ENCODE results near the gene LMAN2L.

LMAN2L gene

GRCh38 chr2:96760036-96760985 is 20.4 kb upstream of the LMAN2L start, which contains the start of gene CNNM4:
TSS of gene CNNM4 (plus strand) at chr2:96760902. CDS start at chr2:96761000, 98 bp downstream.
- peak; percentile 90 for DNase-seq

DNA sequence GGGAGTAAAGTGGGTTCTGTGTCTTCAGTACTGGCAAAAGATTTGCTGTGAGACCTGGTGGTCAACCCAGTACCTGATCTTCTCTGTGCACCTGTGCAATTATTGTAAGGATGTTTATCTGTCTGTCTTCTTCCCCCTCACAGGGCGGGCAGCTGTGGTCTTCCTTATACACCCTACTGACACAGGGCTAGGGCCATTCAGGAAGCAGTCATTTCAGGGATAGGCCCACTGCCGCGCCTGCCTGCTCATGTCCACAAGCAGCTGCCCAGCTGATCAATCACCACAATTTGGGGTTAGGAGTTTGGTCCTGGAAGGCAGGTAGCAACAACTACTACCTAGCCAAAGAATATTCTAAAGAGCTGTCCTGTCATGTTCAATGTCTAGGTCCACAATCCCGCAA is 19.7 kb upstream of the LMAN2L start:
- no peak for DNase-seq

DNA sequence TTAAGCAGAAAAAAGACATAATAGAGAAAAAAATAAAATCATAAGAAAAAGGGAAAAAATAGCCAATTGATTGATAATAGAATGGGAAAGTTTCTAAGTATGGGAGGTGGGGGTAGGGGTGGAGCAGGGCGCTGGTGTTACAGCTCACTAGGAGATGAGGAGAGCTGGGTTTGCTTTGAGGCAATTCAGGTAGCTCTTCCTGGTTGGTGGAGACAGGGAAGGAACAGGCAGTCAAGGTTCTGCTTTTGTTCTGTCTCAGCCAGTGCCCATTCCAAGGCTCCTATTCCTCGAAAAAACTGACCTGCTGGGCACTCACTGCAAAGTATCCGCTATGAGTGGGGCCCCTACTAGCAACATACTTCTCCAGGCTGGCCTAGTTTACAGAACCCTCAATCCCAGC is 19.1 kb upstream of the LMAN2L start:
- DNase-seq = no peak

DNA sequence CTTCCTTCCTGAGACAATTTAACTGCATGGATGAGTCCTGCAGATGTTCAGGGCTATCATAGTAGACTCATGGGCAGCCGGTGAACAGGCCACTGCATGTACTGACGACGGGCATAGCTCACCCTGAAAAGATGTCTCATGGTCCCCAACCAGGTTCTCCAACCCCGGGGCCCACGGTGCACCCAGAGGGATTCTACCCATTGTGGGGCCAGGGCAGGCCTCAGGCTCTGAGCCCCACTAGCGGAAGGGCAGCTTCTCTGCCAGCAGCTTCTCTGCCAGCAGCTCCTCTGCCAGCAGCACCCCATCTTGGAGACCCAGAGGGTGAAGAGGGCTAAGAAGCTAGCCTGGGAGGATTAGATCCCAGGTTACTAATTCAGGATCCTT is 17.6 kb upstream of the LMAN2L start:
- DNase-seq = no peak

GRCh38 chr2:96756788-96757476 is 17.1 kb upstream of the LMAN2L start:
- no peak for DNase-seq

DNA sequence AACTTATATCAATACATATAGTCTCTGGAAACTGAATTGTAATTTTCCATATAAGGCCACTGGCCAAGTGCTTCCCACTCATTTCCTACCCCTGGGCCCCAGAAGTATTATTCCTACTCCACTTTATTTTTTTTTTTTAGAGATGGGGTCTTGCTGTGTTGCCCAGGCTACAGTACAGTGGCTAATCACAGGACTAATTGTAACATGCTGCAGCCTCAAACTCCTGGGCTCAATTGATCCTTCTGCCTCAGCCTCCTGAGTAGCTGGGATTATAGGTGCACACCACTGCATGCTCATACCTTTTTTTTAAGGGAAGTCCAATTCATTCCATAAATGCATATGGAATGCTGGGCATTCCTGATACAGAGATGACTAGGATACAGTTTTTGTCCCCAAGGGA is 14.5 kb upstream of the LMAN2L start:
- DNase-seq = no peak

GRCh38 chr2:96753661-96754282 is 13.9 kb upstream of the LMAN2L start:
- DNase-seq = no peak

GRCh38 chr2:96751800-96752199 is 11.9 kb upstream of the LMAN2L start:
- DNase-seq = no peak

DNA sequence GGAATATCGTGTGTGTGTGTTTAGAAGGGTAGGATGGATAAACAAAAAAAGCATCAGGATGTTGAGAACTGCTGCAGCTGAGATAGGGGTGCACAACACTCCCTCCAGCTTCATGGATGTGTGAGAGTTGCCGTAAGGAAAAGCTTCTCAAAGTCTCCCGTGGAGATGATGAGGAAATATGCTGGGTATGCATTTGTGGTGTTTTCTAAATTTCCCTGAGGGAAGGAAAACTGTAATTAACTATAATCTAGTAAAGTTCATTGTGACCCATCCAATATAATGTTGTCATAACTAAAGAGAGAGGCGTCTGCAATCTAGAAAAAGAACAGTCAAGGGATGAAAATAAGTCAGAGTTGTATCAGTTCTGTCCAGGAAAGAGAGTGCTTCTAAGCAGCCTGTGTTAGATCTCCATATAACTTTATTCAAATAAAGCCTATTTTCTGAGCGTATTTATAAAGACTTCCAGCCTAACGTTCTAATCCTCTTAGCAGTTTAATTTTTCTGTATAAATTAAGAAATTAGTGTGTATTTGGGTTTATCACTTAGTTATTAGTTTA is 7.3 kb upstream of the LMAN2L start:
- no peak for DNase-seq

- no peak for DNase-seq
These were observed 710 bp downstream of the LMAN2L start for GRCh38 chr2:96739076-96739632.

- no peak for DNase-seq
These were observed 2.0 kb downstream of the LMAN2L start for GRCh38 chr2:96737831-96738230.

GRCh38 chr2:96737251-96737650 is 2.6 kb downstream of the LMAN2L start:
- no peak for DNase-seq

DNA sequence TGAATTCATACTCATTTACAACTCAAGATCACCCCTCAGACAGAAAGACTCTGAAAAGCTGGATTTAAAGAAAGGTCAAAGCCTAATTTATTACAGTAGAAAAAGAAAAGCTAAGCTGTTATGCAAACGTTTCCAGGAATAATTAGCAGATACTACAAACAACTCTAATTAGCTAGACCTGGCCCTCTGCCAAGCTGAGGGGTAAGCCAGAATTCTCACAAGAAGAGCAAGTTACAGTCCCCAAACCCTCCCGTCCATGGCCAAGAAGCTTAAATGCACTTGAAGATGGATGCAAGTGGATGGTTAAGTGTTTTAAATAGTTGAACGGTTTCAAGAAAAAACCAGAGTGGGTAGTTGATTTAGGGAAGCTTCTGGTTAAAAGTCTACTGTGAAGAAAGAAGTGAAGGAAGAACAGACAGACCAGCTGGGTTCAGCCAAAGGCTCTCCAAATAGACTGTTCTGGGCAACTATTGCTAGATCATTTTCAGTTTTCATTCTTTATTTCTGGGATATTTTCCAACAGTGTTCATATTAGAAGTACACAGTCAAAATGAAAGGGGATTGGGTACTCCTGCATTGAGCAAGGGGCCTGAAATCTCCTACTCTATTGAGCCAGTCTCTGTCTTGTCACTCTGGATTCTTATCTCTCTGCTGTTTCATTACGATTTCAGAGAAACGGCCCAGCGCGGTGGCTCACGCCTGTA is 4.8 kb downstream of the LMAN2L start:
- DNase-seq = no peak

DNA sequence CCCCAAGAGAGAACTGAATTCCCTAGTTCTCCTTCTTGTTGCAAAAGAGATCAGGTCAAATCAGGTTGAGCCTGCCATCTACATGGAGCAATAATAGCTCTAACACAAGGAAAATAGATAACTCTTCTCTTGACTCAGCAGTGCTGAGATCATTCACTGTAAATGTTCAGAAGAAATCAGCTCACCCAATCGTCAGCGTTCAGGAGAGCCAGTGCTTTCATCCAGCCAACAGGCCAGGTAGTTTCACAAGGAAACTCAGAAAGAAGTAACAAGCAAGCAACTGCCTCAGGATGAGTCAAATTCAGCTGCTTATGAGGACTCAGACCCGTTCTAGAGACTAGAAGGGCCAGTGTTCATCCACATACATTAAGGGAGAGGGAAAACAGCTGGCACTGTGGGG is 5.9 kb downstream of the LMAN2L start:
- DNase-seq = no peak

DNA sequence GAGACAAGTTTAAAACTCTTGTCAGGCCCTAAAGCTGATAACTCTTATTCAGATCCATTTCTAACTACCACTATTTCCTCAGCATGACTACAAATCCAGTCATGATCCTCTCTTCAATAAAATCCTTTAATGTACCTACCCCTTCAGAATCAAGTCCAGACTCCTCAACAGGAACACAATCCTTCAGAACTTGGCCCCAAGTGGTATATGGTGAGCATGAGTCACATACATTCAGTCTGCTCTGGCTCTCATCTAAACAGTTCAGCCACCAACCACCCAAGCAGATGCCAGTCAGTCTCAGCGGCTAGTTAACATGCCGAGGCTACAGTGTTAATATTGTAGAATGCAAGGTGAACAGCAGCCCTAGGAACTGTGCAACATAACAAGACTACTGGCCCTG is 9.7 kb downstream of the LMAN2L start:
- DNase-seq = no peak

- no peak for DNase-seq
These were observed 10.1 kb downstream of the LMAN2L start for GRCh38 chr2:96729748-96730147.

- DNase-seq = no peak
These were observed 12.4 kb downstream of the LMAN2L start for GRCh38 chr2:96727431-96727830.

GRCh38 chr2:96726131-96726530 is 13.7 kb downstream of the LMAN2L start:
- DNase-seq = no peak

DNA sequence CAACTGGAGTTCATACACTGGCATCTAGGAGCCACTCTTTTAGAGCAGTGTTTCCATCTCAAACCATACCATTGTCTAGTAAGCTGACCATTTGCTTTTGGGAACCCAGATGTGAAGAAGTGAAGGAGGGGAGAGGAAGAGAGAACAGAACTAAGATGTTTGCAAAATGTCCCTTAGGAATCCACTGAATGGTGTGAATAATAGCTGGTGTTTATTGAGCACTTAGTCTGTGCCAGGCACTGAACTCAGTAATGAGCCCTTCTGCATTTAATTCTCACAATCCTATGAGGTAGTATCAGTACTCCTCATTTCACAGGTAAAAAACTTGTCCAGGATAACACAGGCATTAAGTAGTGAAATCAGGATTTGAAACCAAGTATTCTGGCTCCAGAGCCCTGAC is 23.5 kb downstream of the LMAN2L start:
- DNase-seq = no peak

DNA sequence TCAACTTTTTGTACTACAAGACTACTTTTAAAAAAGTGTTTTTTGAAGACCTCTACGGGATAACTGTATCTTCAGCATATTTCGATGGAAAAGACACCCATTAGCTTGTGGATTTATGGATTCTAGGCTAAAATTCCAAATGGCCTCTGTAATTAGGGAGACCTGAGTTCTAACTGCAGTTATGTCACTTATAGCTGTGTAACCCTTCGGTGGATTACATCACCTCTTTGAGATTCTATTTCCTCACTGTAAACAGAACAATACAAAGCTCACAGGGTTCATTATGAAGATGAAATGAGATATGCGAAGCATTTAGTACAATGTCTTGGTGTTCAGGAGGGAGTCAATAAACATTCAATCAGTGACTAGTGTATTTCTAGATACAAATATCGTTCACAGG is 24.2 kb downstream of the LMAN2L start:
- DNase-seq = peak; percentile 12

DNA sequence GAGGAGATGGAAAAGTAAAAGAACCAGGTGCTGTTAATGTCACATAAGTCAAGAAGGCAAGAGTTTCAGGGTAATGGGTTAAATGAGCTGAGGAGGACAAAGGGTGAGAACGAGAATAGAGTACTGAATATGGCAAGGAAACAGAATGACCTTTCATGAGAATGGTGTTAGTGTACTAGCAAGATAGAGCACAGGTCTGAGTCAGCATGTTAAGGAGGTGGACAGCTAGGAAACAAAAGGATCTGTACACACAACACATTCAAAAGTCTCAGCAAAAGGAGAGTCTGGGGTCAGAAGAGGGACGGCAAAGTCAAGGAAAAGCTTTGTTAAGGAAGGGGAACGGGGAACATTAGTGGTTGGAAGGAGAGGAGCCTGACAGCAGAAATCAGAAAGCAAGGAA is 28.9 kb downstream of the LMAN2L start:
- DNase-seq = no peak
